SIG-M5 treated with dmso at 0.1 percent for 504 hours (cell line): Measurements from ENCODE around the gene ABTB2.
"Not testable (repeated sequence)": the region's sequence is repeated elsewhere in the genome, so short reads cannot be mapped to it uniquely, and the experiment has no call there.

Source experiments
- DNase-seq: peaks from one replicate; lab custom pipeline; 2025; ENCODE audit not compliant: unreplicated experiment; lab: John Stamatoyannopoulos, UW

The ABTB2 gene

GRCh38 chr11:34266090-34266912, 91.5 kb downstream of the ABTB2 start:
- peak; percentile 52 for DNase-seq

- no peak for DNase-seq
Observed at GRCh38 chr11:34264303-34265110, 93.3 kb downstream of the ABTB2 start.

- DNase-seq: peak; percentile 15
Observed at GRCh38 chr11:34263441-34264091, 94.2 kb downstream of the ABTB2 start.

- DNase-seq: no peak
Observed at GRCh38 chr11:34262531-34263081, 95.2 kb downstream of the ABTB2 start.

GRCh38 chr11:34261820-34262219, 96.0 kb downstream of the ABTB2 start:
- DNase-seq: no peak

GRCh38 chr11:34261095-34261494, 96.7 kb downstream of the ABTB2 start:
- no peak for DNase-seq

GRCh38 chr11:34260072-34260575, 97.7 kb downstream of the ABTB2 start:
- DNase-seq: no peak

- no peak for DNase-seq
Observed at GRCh38 chr11:34259087-34259486, 98.7 kb downstream of the ABTB2 start.

GRCh38 chr11:34256626-34257025, 101.2 kb downstream of the ABTB2 start:
- DNase-seq: no peak

- no peak for DNase-seq
Observed at GRCh38 chr11:34256150-34256549, 101.7 kb downstream of the ABTB2 start.

GRCh38 chr11:34255101-34255500, 102.7 kb downstream of the ABTB2 start:
- DNase-seq: no peak

GRCh38 chr11:34254011-34254410, 103.8 kb downstream of the ABTB2 start:
- no peak for DNase-seq

- DNase-seq: no peak
Observed at GRCh38 chr11:34252651-34253050, 105.2 kb downstream of the ABTB2 start.

GRCh38 chr11:34252015-34252414, 105.8 kb downstream of the ABTB2 start:
- DNase-seq: no peak

- DNase-seq: no peak
Observed at GRCh38 chr11:34251589-34251980, 106.2 kb downstream of the ABTB2 start.

GRCh38 chr11:34250732-34251588, 106.8 kb downstream of the ABTB2 start:
- peak; percentile 84 for DNase-seq

GRCh38 chr11:34250211-34250610, 107.6 kb downstream of the ABTB2 start:
- DNase-seq: no peak

- no peak for DNase-seq
Observed at GRCh38 chr11:34249439-34249838, 108.4 kb downstream of the ABTB2 start.

GRCh38 chr11:34246511-34246910, 111.3 kb downstream of the ABTB2 start:
- DNase-seq: not testable (repeated sequence)

- DNase-seq: no peak
Observed at GRCh38 chr11:34245041-34245440, 112.8 kb downstream of the ABTB2 start.
